Left ventricle myocardium inferior (tissue), 1 donor: ENCODE results near the gene KLHL29. TPM values are rescaled to one million over a fixed set of nuclear protein-coding genes. Genes with fewer than 3 reads are reported as not detected.
"Not testable (repeated sequence)": the region's sequence is repeated elsewhere in the genome, so short reads cannot be mapped to it uniquely, and the experiment has no call there.

Source experiments
- DNase-seq: peaks from one replicate; pipeline ENCODE4 v3.0.0-alpha.2; 2020
- H3K27ac ChIP-seq: fragments of 200-600 bp; replicated peaks from 2 replicates; pipeline ENCODE4 v1.8.0; 2021
- H3K27me3 ChIP-seq: fragments of 200-600 bp; 2 replicates; pipeline ENCODE4 v1.8.0; 2021; ENCODE audit warnings: low read depth
- H3K36me3 ChIP-seq: fragments of 200-600 bp; 2 replicates; pipeline ENCODE4 v1.8.0; 2021
- H3K4me1 ChIP-seq: fragments of 200-600 bp; 2 replicates; pipeline ENCODE4 v1.8.0; 2021
- H3K4me3 ChIP-seq: fragments of 200-600 bp; 2 replicates; pipeline ENCODE4 v1.8.0; 2021; ENCODE audit warnings: mild to moderate bottlenecking, moderate library complexity
- H3K9me3 ChIP-seq: fragments of 200-600 bp; replicated peaks from 2 replicates; pipeline ENCODE4 v1.8.0; 2021
- intact Hi-C: fragments of 100-400 bp; cut with micrococcal nuclease; formaldehyde crosslinking; loops from one replicate; pipeline ENCODE4 v1.11.0; 2022
- total RNA-seq: library from RNA; stranded (reverse); fragmentation: NEBNext Ultra II Directional; extraction: Animal tissue kit (Norgen Biotek cat#: 25700); gene quantifications from one replicate; pipeline ENCODE4 v1.2.1, GENCODE V29; 2021
- TF ChIP-seq, protein P1 (sequence below): fragments of 200-600 bp; IDR thresholded peaks from 2 replicates; pipeline ENCODE4 v1.8.0; 2021; ENCODE audit warnings: antibody characterized with exemption, mild to moderate bottlenecking, borderline replicate concordance
- donor health status: DM: no; HTN: yes; CAD: no; lungs with severe emphysema.

The KLHL29 gene
- total RNA-seq, 1 donor from 2014 or later, result 1.1 TPM

DNA sequence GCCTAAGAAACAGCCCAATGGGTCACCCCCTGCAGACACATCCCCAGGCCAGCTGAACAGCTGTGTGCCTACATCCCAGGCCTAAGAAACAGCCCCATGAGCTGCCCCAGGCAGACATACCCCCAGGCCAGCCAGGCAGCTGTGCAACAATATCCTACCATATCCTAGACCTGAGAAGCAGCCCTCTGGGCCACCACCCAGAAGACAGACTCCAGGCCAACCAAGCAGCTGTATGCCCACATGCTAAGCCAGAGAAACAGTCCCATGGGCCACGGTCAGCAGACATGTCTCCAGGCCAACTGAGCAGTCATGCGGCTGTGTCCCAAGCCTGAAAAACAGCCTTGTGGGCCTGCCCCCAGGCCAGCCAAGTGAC lies 336.5 kb downstream of the KLHL29 start:
- peaks cover 45% of the 10 kb centered on the region for H3K36me3 ChIP-seq
- peaks cover 21% of the 10 kb centered on the region for H3K4me1 ChIP-seq
- no peak overlapping the region for H3K27ac ChIP-seq
- H3K27me3 ChIP-seq, result no peaks in the 10 kb centered on the region
- intact Hi-C loops, result no loop called here
- DNase-seq, result no peak
- TF ChIP-seq, protein P1, sequence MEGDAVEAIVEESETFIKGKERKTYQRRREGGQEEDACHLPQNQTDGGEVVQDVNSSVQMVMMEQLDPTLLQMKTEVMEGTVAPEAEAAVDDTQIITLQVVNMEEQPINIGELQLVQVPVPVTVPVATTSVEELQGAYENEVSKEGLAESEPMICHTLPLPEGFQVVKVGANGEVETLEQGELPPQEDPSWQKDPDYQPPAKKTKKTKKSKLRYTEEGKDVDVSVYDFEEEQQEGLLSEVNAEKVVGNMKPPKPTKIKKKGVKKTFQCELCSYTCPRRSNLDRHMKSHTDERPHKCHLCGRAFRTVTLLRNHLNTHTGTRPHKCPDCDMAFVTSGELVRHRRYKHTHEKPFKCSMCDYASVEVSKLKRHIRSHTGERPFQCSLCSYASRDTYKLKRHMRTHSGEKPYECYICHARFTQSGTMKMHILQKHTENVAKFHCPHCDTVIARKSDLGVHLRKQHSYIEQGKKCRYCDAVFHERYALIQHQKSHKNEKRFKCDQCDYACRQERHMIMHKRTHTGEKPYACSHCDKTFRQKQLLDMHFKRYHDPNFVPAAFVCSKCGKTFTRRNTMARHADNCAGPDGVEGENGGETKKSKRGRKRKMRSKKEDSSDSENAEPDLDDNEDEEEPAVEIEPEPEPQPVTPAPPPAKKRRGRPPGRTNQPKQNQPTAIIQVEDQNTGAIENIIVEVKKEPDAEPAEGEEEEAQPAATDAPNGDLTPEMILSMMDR, result no peak
- no peak overlapping the region for H3K4me3 ChIP-seq
- H3K9me3 ChIP-seq, result peaks cover 43% of the 10 kb centered on the region

DNA sequence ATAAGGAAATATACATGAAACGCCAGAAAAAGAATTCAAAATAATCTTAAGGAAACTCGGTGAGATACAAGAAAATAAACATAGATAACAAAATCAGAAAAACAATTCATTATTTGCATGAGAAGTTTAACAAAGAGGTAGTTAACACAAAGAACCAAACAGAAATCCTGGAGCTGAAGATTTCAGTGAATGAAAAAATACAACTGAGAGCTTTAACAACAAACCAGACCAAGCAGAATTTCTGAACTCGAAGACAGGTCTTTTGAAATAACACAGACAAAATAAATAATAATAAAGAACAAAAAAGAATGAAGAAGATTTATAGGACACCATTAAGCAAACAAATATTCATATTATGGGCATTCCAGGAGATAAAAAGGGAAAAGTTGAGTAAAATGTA lies 337.3 kb downstream of the KLHL29 start:
- intact Hi-C loops, result no loop called here
- TF ChIP-seq, protein P1, result no peak
- Histone ChIP-seq H3K4me1 (peaks cover 21% of the 10 kb centered on the region), H3K9me3 (peaks cover 43% of the 10 kb centered on the region), H3K27me3 (no peaks in the 10 kb centered on the region), H3K27ac (no peak overlapping the region), H3K36me3 (peaks cover 49% of the 10 kb centered on the region), H3K4me3 (no peak overlapping the region)
- DNase-seq, result no peak

DNA sequence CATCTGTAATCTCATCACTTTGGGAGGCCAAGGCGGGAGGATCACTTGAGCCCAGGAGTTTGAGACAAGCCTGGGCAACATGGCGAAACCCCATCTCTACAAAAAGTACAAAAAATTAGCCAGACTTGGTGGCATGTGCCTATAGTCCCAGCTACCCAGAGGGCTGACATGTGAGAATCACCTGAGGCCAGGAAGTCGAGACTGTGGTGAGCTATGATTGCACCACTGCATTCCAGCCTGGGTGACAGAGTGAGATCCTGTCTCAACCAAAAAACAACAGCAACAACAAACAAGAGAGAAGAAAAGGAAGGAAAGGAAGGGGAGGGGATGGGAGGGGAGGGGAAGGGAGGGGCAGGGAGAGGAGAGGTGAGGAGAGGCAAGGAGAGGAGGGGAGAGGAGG lies 338.1 kb downstream of the KLHL29 start:
- Histone ChIP-seq H3K36me3 (peaks cover 49% of the 10 kb centered on the region), H3K9me3 (peaks cover 43% of the 10 kb centered on the region), H3K4me1 (peaks cover 21% of the 10 kb centered on the region)
- DNase-seq, H3K27me3 ChIP-seq, intact Hi-C loops, H3K4me3 ChIP-seq, H3K27ac ChIP-seq: not testable (repeated sequence)

GRCh38 chr2:23734416-23734815 lies 349.4 kb downstream of the KLHL29 start:
- H3K9me3 ChIP-seq, result no peaks in the 10 kb centered on the region
- no peak overlapping the region for H3K4me3 ChIP-seq
- intact Hi-C loops, result no loop called here
- TF ChIP-seq, protein P1, result no peak
- no peak overlapping the region for H3K27ac ChIP-seq
- H3K4me1 ChIP-seq, result no peaks in the 10 kb centered on the region
- no peak for DNase-seq
- peaks cover 24% of the 10 kb centered on the region for H3K36me3 ChIP-seq
- H3K27me3 ChIP-seq, result no peaks in the 10 kb centered on the region

DNA sequence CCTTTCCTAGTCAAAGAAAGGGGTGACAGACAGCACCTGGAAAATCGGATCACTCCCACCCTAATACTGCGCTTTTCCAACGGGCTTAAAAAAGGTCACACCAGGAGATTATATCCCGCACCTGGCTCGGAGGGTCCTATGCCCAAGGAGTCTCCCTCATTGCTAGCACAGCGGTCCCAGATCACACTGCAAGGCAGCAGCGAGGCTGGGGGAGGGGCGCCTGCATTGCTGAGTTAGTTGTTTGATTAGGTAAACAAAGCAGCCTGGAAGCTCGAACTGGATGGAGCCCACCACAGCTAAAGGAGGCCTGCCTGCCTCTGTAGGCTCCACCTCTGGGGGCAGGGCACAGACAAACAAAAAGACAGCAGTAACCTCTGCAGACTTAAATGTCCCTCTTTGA lies 351.8 kb downstream of the KLHL29 start:
- H3K4me1 ChIP-seq, H3K9me3 ChIP-seq, DNase-seq, intact Hi-C loops, H3K4me3 ChIP-seq, H3K27me3 ChIP-seq, H3K27ac ChIP-seq: not testable (repeated sequence)
- H3K36me3 ChIP-seq, result peaks cover 16% of the 10 kb centered on the region

GRCh38 chr2:23745068-23745725 lies 360.2 kb downstream of the KLHL29 start:
- TF ChIP-seq, protein P1, result no peak
- Histone ChIP-seq H3K4me3 (no peak overlapping the region), H3K27ac (peak overlapping the region; percentile 84), H3K36me3 (peaks cover 2% of the 10 kb centered on the region), H3K9me3 (no peaks in the 10 kb centered on the region), H3K27me3 (no peaks in the 10 kb centered on the region), H3K4me1 (peaks cover 17% of the 10 kb centered on the region)
- no peak for DNase-seq
- intact Hi-C loops, result no loop called here
